ENCODE results near the gene ZNF385B.

ZNF385B gene

DNA sequence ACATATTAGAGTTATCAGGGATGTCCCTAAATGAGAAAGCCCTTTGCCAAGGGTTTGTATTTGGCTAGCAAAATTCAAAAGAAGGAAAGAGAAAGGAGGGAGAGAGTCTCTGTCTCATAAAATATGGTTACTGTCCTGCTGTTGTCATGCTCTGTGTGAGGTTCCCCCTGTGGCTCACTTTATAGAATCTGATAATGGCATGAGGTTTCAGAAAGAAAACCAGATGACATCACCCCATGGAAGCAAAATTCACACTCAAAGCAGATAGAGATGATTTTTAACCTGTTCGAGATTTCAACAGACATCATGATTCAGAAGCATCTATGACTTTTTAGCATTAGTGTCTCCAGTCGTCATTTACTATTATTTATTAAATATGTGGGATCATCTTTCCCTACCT is 431.8 kb downstream of the ZNF385B start:
- DNase-seq: no peak

DNA sequence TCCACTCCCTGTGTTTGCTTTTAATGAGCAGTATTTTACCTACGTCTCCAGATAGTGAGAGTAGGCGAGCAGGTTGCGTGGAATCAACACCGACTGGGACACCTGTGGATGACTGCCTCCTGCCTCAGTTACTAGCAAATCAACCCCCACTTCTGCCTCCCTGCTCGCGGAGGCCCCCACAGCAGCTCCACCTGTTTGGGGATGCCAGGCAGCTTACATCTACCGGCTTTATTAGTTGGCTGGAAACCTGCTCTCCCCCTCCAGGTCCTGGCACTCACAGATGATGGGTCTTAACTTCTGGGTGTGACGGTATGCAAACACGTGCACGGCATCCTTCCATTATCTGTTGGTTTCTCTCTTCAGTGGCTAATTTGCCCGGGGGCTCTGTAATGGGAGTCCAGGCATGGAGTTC is 432.3 kb downstream of the ZNF385B start:
- no peak for DNase-seq

DNA sequence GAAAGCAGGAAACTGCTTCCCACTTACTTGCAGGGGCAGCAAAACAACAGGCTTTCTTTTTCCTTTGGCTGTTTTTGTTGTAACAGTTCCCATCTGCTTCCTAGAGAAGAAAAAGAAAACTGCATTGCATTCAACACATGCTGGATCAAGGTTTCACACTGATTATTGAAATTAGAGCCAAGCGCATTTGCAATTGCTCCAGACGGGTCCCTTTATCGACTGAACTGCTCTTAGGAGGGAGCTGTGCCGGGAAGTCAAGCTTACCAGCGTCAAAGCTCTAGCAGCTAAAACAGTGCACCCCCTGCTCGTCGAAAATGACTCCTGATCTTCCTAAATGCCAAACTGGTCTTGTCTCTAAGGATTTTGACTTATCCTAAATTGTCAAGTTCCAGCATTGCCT is 432.8 kb downstream of the ZNF385B start:
- DNase-seq: no peak

DNA sequence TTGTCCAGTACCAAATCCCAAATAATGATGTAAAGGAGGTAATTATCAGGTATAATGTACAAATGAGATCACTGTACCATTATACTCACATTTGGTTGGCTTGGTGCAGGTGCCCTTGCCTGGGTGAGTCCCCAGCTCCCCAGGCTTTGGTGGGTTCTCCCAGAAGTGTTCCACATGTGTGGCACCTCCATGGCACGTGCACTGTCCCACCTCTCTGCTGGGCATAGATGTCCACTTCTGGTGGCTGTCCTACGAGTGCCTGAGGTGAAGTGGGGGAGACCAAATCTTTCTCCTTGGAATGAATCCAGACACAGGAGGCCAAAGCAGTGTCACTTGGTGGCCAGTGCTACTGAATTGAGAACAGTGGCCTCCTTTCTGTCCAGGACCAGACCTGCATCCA is 434.3 kb downstream of the ZNF385B start:
- no peak for DNase-seq

DNA sequence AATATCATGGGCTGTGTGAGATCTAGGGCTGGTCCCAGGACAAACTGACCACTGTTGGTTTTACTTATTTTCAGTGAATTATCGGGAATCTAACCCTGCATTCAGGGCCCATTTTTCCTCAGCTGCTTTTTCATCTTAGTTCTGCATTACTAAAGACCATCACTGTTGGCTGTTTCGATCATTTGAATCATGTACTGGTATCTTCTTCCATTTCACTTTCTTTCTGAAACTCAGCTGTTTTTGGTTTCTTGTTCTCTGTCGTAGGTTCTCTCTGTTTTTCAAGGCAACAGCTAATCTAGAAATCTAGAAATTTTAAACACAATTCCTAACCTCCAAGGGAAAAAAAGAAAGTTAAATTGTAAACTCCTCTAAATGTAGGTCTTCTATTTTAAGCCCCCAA is 436.8 kb downstream of the ZNF385B start:
- DNase-seq: no peak

DNA sequence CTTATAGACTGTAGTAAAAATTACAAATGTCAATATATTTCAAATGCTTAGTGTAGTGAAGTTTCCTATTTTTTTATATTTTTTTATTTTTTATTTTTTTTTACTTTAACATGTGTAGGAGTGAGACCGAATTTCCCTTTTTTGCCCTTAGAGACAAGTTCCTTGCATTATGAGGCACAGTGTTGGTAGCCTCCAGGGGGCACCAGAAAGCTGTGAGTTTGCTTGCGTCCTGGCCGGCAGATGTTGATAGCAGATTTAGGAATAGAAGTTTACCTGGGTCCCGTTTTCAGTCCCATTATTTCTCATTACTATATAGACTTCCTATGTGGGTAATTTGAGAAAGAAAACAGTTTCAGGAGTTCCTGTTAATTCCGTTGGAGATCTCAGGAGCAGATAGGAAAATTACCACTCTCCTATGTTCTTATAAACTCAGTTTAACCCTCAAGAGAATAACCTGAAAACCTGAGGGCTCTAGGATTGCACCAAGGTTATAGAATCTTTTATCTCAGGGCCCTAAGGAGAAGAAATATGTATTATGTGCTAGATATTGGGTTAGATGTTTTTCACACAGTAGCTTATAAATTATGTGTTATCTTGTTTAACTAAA is 439.3 kb downstream of the ZNF385B start:
- no peak for DNase-seq

DNA sequence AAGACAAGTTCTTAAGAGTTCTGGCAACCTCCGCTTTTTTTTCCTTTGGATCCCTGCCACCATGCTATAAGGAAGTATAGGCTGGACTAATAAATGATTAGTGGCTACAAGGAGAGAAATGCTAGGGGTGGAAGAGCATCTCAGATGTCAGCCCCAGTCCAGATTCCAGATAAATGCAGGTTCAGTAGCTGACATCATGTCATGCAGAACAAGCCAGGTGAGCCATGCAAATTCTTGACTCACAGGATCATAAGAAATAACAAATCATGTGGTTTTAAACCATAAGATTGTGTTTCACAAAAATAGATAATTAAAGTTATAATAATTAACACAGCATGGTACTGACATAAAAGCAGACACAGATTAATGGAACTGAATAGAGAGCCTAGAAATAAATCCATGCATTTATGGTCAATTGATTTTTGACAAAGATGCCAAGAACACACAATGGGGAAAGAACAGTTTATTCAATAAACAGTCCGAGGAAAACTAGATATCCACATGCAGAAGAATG is 443.9 kb downstream of the ZNF385B start:
- DNase-seq: no peak

DNA sequence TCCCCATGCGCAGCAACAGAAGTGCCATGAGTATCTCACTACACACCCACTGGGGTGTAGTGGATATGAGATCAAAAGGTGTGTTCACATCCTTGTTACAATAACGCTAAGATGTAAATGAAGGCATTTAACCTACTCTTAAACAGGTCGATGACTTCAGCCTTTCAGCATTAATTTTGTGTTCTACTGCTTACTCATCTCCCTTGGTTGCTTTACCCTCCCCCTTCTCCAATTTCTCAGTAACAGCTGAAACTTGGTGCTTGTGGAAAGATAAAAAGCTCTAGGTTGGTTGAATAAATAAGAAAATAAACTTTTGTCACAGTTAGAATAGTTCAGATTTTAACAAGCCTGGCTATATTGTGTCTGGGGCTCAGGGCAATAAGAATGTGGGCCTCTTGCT is 449.3 kb downstream of the ZNF385B start:
- DNase-seq: no peak

DNA sequence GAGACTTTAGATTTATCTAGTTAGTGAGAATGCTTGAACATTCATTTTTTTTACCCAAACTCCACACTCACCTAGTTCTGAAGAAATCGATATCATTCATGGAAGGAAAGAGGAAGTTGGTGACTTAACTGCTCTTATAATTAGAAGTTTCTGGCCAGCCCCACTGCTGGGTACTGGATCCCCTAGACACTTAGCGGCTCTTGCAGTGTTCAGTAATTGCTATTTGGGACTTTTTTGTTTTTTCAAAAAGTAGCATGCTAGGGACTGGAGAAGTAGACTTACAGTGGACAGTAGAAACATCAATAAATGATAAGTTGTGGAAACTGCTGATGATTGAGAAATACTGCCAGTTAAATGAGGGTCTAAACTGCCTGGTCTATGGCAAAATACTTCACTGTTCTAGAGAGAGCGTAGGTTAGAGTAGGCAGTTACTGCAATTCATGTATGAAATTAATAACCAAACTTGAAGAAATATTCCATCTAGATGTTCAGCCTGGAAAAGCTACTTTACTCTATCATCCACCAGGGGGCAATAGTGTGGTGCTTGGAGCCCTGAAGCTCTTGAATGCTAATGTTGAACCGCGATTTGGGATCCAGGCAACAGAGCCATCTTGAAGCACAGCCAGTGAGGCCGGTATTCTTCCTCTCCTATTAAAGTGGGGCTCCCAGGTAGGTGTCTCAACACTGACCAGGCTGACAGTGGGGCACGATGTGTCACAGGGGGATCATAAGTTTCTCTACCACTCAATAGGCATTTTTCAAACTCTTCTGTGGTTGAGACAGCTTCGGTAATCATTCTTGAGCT is 450.7 kb downstream of the ZNF385B start:
- DNase-seq: no peak

DNA sequence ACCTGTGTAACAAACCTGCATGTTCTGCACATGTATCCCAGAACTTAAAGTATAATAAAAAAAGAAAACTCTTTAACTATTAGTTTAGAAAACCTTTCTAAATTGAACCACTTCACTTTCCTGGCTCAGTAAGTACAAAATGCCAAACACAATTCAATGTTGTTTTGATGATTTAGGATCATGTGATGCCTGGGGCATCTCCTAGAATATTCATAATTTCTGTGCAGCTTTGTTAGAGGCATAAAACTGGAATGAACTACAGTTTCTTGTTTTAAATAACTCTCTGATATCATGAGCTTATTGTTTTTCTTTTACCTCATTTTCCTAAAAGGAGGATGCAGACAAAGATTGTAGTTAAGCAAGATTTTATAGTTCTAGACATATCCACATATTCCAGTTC is 457.8 kb downstream of the ZNF385B start:
- no peak for DNase-seq

DNA sequence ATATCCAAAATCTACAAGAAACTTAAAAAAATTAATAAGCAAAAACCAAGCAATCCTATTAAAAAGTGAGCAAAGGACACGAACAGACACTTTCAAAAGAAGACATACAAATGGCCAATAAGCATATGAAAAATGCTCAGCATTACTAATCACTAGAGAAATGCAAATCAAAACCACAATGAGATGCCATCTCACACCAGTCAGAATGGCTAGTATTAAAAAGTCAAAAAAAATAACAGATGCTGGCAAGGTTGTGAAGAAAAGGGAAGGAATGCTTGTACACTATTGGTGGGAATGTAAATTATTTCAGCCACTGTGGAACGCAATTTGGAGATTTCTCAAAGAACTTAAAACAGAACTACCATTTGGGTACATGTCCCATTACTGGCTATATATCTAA is 467.9 kb downstream of the ZNF385B start:
- no peak for DNase-seq

Data from cortex of kidney (tissue), 1 donor.